ENCODE data around the gene SHH.
A peak's percentile ranks its signal among the peaks of the same experiment; 100 is the strongest.

Gene SHH

GRCh38 chr7:155790666-155791065, 21.6 kb downstream of the SHH start:
- no peak for DNase-seq

- no peak for DNase-seq
Measured at GRCh38 chr7:155789001-155789725, 23.1 kb downstream of the SHH start.

GRCh38 chr7:155788616-155789000, 23.7 kb downstream of the SHH start:
- DNase-seq, result no peak

- DNase-seq, result no peak
Measured at GRCh38 chr7:155787171-155787851, 25.0 kb downstream of the SHH start.

- no peak for DNase-seq
Measured at GRCh38 chr7:155786491-155786890, 25.8 kb downstream of the SHH start.

- DNase-seq, result no peak
Measured at GRCh38 chr7:155785536-155785935, 26.7 kb downstream of the SHH start.

- DNase-seq, result no peak
Measured at GRCh38 chr7:155782466-155782865, 29.8 kb downstream of the SHH start.

GRCh38 chr7:155781433-155781832, 30.8 kb downstream of the SHH start:
- DNase-seq, result no peak

GRCh38 chr7:155780884-155781283, 31.4 kb downstream of the SHH start:
- no peak for DNase-seq

GRCh38 chr7:155778349-155778748, 33.9 kb downstream of the SHH start:
- no peak for DNase-seq

- DNase-seq, result no peak
Measured at GRCh38 chr7:155776606-155777005, 35.7 kb downstream of the SHH start.

GRCh38 chr7:155775691-155776090, 36.6 kb downstream of the SHH start:
- DNase-seq, result no peak

- no peak for DNase-seq
Measured at GRCh38 chr7:155774947-155775346, 37.3 kb downstream of the SHH start.

GRCh38 chr7:155773531-155773930, 38.7 kb downstream of the SHH start:
- no peak for DNase-seq

GRCh38 chr7:155770241-155770640, 42.0 kb downstream of the SHH start:
- DNase-seq, result no peak

GRCh38 chr7:155769701-155770100, 42.6 kb downstream of the SHH start:
- no peak for DNase-seq

GRCh38 chr7:155766966-155767916, 45.0 kb downstream of the SHH start:
- DNase-seq, result no peak

GRCh38 chr7:155766386-155766785, 45.9 kb downstream of the SHH start:
- DNase-seq, result no peak

- no peak for DNase-seq
Measured at GRCh38 chr7:155765458-155765857, 46.8 kb downstream of the SHH start.

GRCh38 chr7:155764438-155764793, 47.8 kb downstream of the SHH start:
- peak; percentile 9 for DNase-seq

- DNase-seq, result peak; percentile 32
Measured at GRCh38 chr7:155763691-155764437, 48.4 kb downstream of the SHH start.

- no peak for DNase-seq
Measured at GRCh38 chr7:155763122-155763521, 49.1 kb downstream of the SHH start.

GRCh38 chr7:155762655-155763054, 49.6 kb downstream of the SHH start:
- no peak for DNase-seq

All from T-helper 9 cell (primary cell).